Neural cell (in vitro differentiated cells): ENCODE results near the gene APOA1. TPM values are rescaled to one million over a fixed set of nuclear protein-coding genes. Genes with fewer than 3 reads are reported as not detected.

Experiments used
- H2AFZ ChIP-seq: fragments of 200-600, 300-800 bp; sonication (generic), shearing (Covaris generic); 2 replicates; pipeline ENCODE4 v1.6.0; 2014; ENCODE audit warnings: low read depth, mild to moderate bottlenecking, antibody characterized with exemption, low read length, moderate library complexity
- H3F3A ChIP-seq: fragments of 200-600 bp; shearing (Covaris generic); 2 replicates; pipeline ENCODE4 v1.6.1; 2016; ENCODE audit warnings: mild to moderate bottlenecking, moderate library complexity, mixed read lengths, antibody characterized with exemption, low read length; ENCODE audit not compliant: insufficient read depth, poor library complexity, severe bottlenecking
- H3K27ac ChIP-seq: fragments of 200-600, 300-800 bp; sonication (generic), shearing (Covaris generic); 2 replicates; pipeline ENCODE4 v1.5.1; 2014; ENCODE audit warnings: mild to moderate bottlenecking, low read length, moderate library complexity
- H3K27me3 ChIP-seq: fragments of 300-800, 200-600 bp; sonication (generic), shearing (Covaris generic); 2 replicates; pipeline ENCODE4 v1.6.0; 2014; ENCODE audit warnings: mild to moderate bottlenecking, low read depth, low read length, moderate library complexity; ENCODE audit not compliant: insufficient read depth
- H3K36me3 ChIP-seq: fragments of 300-800, 200-600 bp; sonication (generic), shearing (Covaris generic); 2 replicates; pipeline ENCODE4 v1.5.1; 2014; ENCODE audit warnings: mild to moderate bottlenecking, antibody characterized with exemption, low read length, moderate library complexity; ENCODE audit not compliant: insufficient read depth
- H3K4me2 ChIP-seq: fragments of 300-800, 200-600 bp; sonication (generic), shearing (Covaris generic); 2 replicates; pipeline ENCODE4 v1.6.0; 2014; ENCODE audit warnings: mild to moderate bottlenecking, low read length
- H3K4me3 ChIP-seq: fragments of 300-800, 200-600 bp; sonication (generic), shearing (Covaris generic); 2 replicates; pipeline ENCODE4 v1.5.1; 2014; ENCODE audit warnings: mild to moderate bottlenecking, low read length, moderate library complexity
- H3K79me2 ChIP-seq: fragments of 200-600 bp; shearing (Covaris generic); replicated peaks from 2 replicates; pipeline ENCODE4 v1.6.0; 2014; ENCODE audit warnings: mild to moderate bottlenecking, low read length, moderate library complexity; ENCODE audit not compliant: insufficient read depth
- H3K9ac ChIP-seq: fragments of 300-800, 200-600 bp; sonication (generic), shearing (Covaris generic); 2 replicates; pipeline ENCODE4 v1.6.1; 2016; ENCODE audit warnings: mild to moderate bottlenecking, low read length, mixed read lengths
- H3K9me2 ChIP-seq: fragments of 200-600 bp; shearing (Covaris generic); 2 replicates; pipeline ENCODE4 v1.6.1; 2016; ENCODE audit warnings: mild to moderate bottlenecking, low read length, mixed read lengths; ENCODE audit not compliant: insufficient read depth
- H3K9me3 ChIP-seq: fragments of 200-600, 300-800 bp; sonication (generic), shearing (Covaris generic); 2 replicates; pipeline ENCODE4 v1.6.1; 2016; ENCODE audit warnings: mild to moderate bottlenecking, mixed run types, low read length, moderate library complexity, mixed read lengths
- H4K20me1 ChIP-seq: fragments of 200-600 bp; shearing (Covaris generic); 2 replicates; pipeline ENCODE4 v1.6.1; 2016; ENCODE audit warnings: mild to moderate bottlenecking, mixed run types; ENCODE audit not compliant: insufficient read depth
- CTCF ChIP-seq: fragments of 450-650 bp; IDR thresholded peaks from 2 replicates; pipeline ENCODE4 v1.5.1; 2014; ENCODE audit warnings: antibody characterized with exemption, mild to moderate bottlenecking, moderate library complexity; ENCODE audit not compliant: poor library complexity, severe bottlenecking
- EP300 ChIP-seq: fragments of 450-650 bp; conservative IDR thresholded peaks from 2 replicates; pipeline ENCODE4 v1.6.1; 2014; ENCODE audit warnings: antibody characterized with exemption, mild to moderate bottlenecking, moderate library complexity; ENCODE audit not compliant: poor library complexity, severe bottlenecking
- EZH2 ChIP-seq: fragments of 200-600, 300-800 bp; shearing (Covaris generic), sonication (generic); IDR thresholded peaks from 2 replicates; pipeline ENCODE4 v1.6.1; 2014; ENCODE audit warnings: antibody characterized with exemption, low read length, borderline replicate concordance, mild to moderate bottlenecking; ENCODE audit not compliant: insufficient read depth, poor library complexity, severe bottlenecking
- MXI1 ChIP-seq: fragments of 450-650 bp; conservative IDR thresholded peaks from 2 replicates; pipeline ENCODE4 v1.6.1; 2014; ENCODE audit warnings: antibody characterized with exemption, mild to moderate bottlenecking; ENCODE audit not compliant: poor library complexity, severe bottlenecking
- POLR2AphosphoS5 ChIP-seq: IDR thresholded peaks from 2 replicates; pipeline ENCODE4 v1.6.1; 2012
- RAD21 ChIP-seq: fragments of 450-650 bp; conservative IDR thresholded peaks from 2 replicates; pipeline ENCODE4 v1.6.1; 2014; ENCODE audit warnings: antibody characterized with exemption, mild to moderate bottlenecking, moderate library complexity
- REST ChIP-seq: IDR thresholded peaks from 2 replicates; pipeline ENCODE4 v1.6.1; 2012; ENCODE audit warnings: borderline replicate concordance
- SMC3 ChIP-seq: fragments of 450-650 bp; conservative IDR thresholded peaks from 2 replicates; pipeline ENCODE4 v1.6.1; 2014; ENCODE audit warnings: antibody characterized with exemption, mild to moderate bottlenecking, moderate library complexity; ENCODE audit not compliant: poor library complexity
- TAF1 ChIP-seq: IDR thresholded peaks from 2 replicates; pipeline ENCODE4 v1.6.1; 2012; ENCODE audit warnings: low read depth
- polyA plus RNA-seq: library from polyadenylated mRNA; depleted of rRNA; stranded (reverse); fragments of >200 nt; gene quantifications from 2 replicates; pipeline ENCODE4 v1.2.3, GENCODE V29; 2014

Gene APOA1
- polyA plus RNA-seq, 1 donor from 2014 or later, result not detected

GRCh38 chr11:116855413-116855812, 18.0 kb upstream of the APOA1 start:
- Histone ChIP-seq H3F3A (no peaks in the 10 kb centered on the region), H2AFZ (no peak overlapping the region), H4K20me1 (no peaks in the 10 kb centered on the region), H3K36me3 (peaks cover 11% of the 10 kb centered on the region), H3K79me2 (no peaks in the 10 kb centered on the region), H3K27ac (no peak overlapping the region), H3K4me3 (no peak overlapping the region), H3K27me3 (no peaks in the 10 kb centered on the region), H3K4me2 (no peak overlapping the region), H3K9me2 (no peaks in the 10 kb centered on the region), H3K9ac (no peak overlapping the region), H3K9me3 (no peaks in the 10 kb centered on the region)
- TF ChIP-seq REST (no peak), CTCF (no peak), TAF1 (no peak), SMC3 (no peak), POLR2AphosphoS5 (no peak), MXI1 (no peak), EZH2 (no peak), EP300 (no peak), RAD21 (no peak)

GRCh38 chr11:116853461-116854073, 16.1 kb upstream of the APOA1 start:
- Histone ChIP-seq H3K79me2 (no peaks in the 10 kb centered on the region), H3K27ac (no peak overlapping the region), H3K4me2 (no peak overlapping the region), H3K4me3 (no peak overlapping the region), H3K9me2 (no peaks in the 10 kb centered on the region), H3F3A (no peaks in the 10 kb centered on the region), H3K9me3 (no peaks in the 10 kb centered on the region), H4K20me1 (no peaks in the 10 kb centered on the region), H2AFZ (no peak overlapping the region), H3K9ac (no peak overlapping the region), H3K36me3 (peaks cover 15% of the 10 kb centered on the region), H3K27me3 (no peaks in the 10 kb centered on the region)
- TF ChIP-seq TAF1 (no peak), MXI1 (no peak), EZH2 (no peak), CTCF (no peak), POLR2AphosphoS5 (no peak), RAD21 (no peak), REST (no peak), SMC3 (no peak), EP300 (no peak)
